Psoas muscle (tissue), 8 donors: ENCODE data around the gene CD2AP. TPM values are rescaled to one million over a fixed set of nuclear protein-coding genes. Genes with fewer than 3 reads are reported as not detected.

Experiments used
- ATAC-seq, 4 donors: fragments of 200-7000 bp; cut with Tn5 transposase; one replicate each; pipeline ENCODE4 v1.9.1; 2020; ENCODE audit warnings: moderate library complexity in 3 of 4, mild to moderate bottlenecking in 2 of 4
- DNase-seq, 2 donors: peaks; one replicate each; pipeline ENCODE4 v3.0.0-alpha.2; 2020
- H3K27ac ChIP-seq: fragments of 200-600 bp; one replicate; pipeline ENCODE4 v1.8.0; 2022
- H3K27me3 ChIP-seq, 3 donors: fragments of 200-600 bp in 1 of 3; one replicate each; pipeline versions ENCODE4 v1.6.1 to v1.8.0; 2013 to 2022; ENCODE audit warnings: low read length in 2 of 3, mild to moderate bottlenecking in 2 of 3, moderate library complexity in 1 of 3; ENCODE audit not compliant: insufficient read depth in 3 of 3
- H3K36me3 ChIP-seq, 2 donors: fragments of 200-600 bp in 1 of 2; one replicate each; pipeline versions ENCODE4 v1.6.1 to v1.8.0; 2013 to 2022; ENCODE audit warnings: low read depth in 1 of 2, mild to moderate bottlenecking in 1 of 2, moderate library complexity in 1 of 2; ENCODE audit not compliant: insufficient read depth in 1 of 2
- H3K4me1 ChIP-seq: fragments of 200-600 bp; one replicate; pipeline ENCODE4 v1.8.0; 2022
- H3K4me3 ChIP-seq: fragments of 200-600 bp; one replicate; pipeline ENCODE4 v1.8.0; 2022; ENCODE audit warnings: mild to moderate bottlenecking
- H3K9me3 ChIP-seq: fragments of 200-600 bp; one replicate; pipeline ENCODE4 v1.8.0; 2022
- WGBS, 3 donors: extraction: QIAGEN DNeasy Blood & Tissue Kit; methylation state at CpG; one replicate each; pipeline versions ENCODE4 v1.1.6 to v1.1.7; 2013; 5-methylcytosine and 5-hydroxymethylcytosine counted together
- intact Hi-C, 2 donors: fragments of 100-400 bp; cut with DNase I; formaldehyde crosslinking; loops; one replicate each; pipeline versions ENCODE4 v1.11.0 to v1.14.2; 2022
- polyA plus RNA-seq, 3 donors: library from polyadenylated mRNA; stranded (reverse); fragments of 200-250 nt; gene quantifications; one replicate each; pipeline ENCODE4 v1.2.3, GENCODE V29; 2013
- total RNA-seq, 4 donors: library from RNA; stranded (reverse); fragmentation: NEBNext Ultra II Directional in 2 of 4; extraction: Animal tissue kit (Norgen Biotek cat#: 25700) in 2 of 4; gene quantifications; one replicate each; pipeline versions ENCODE4 v1.2.1 to v1.2.4, GENCODE V29; 2021 to 2023
- TF ChIP-seq, protein P1 (sequence below): fragments of 200-600 bp; IDR thresholded peaks from one replicate; pipeline ENCODE4 v1.8.0; 2022; ENCODE audit warnings: antibody characterized with exemption
- donor health status: healthy with polysubstance abuse.
- donor health status: DM: no; HTN: no; CAD: no; lungs with moderate emphysema.
- donor health status: Bipolar disorder and iron deficiency.
- donor health status: healthy.
- donor health status: DM: yes; HTN: yes; CAD: no.
- donor health status: DM: no; HTN: no; CAD: no.
- donor health status: DM: no; HTN: no; CAD: no.
- donor health status: DM: yes; HTN: yes; CAD: no.

The CD2AP gene
- total and polyA plus RNA-seq, 7 donors = 3.4 to 11.7 (median 8.3) TPM

DNA sequence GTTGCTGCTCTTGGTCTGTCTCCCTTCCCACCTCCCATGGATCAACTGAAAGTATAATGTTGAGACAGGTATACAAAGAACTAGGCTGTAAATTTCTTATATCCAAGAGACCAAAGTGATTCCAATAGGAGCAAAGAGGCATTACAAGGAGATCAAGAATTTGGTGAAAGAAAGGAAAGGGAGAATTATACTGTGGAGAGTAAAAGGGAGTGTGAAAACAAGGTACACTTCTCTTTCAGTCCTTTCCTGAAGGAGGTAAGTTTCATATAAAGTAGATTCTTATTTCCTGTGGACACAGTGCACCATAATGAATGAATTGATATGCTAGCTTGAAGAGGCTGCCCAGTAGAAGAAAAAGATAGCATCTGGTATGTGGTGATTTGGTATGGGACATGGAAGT is 49.7 kb downstream of the CD2AP start:
- DNase-seq (no peak), ATAC-seq (no peak)
- Histone ChIP-seq H3K36me3 (no peaks in the 10 kb centered on the region), H3K9me3 (no peaks in the 10 kb centered on the region), H3K4me1 (no peaks in the 10 kb centered on the region), H3K27ac (no peak overlapping the region), H3K27me3 (no peaks in the 10 kb centered on the region), H3K4me3 (no peak overlapping the region)
- TF ChIP-seq, protein P1, sequence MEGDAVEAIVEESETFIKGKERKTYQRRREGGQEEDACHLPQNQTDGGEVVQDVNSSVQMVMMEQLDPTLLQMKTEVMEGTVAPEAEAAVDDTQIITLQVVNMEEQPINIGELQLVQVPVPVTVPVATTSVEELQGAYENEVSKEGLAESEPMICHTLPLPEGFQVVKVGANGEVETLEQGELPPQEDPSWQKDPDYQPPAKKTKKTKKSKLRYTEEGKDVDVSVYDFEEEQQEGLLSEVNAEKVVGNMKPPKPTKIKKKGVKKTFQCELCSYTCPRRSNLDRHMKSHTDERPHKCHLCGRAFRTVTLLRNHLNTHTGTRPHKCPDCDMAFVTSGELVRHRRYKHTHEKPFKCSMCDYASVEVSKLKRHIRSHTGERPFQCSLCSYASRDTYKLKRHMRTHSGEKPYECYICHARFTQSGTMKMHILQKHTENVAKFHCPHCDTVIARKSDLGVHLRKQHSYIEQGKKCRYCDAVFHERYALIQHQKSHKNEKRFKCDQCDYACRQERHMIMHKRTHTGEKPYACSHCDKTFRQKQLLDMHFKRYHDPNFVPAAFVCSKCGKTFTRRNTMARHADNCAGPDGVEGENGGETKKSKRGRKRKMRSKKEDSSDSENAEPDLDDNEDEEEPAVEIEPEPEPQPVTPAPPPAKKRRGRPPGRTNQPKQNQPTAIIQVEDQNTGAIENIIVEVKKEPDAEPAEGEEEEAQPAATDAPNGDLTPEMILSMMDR = no peak
- intact Hi-C loops = no loop called here

GRCh38 chr6:47529734-47530133 is 52.1 kb downstream of the CD2AP start:
- TF ChIP-seq, protein P1 = no peak
- WGBS, 3 donors = 59 to 80% (median 62%) methylated on average over 5 of the region's 5 CpGs
- DNase-seq (no peak), ATAC-seq (no peak)
- intact Hi-C loops = no loop called here
- H3K4me3 ChIP-seq = no peak overlapping the region
- no peaks in the 10 kb centered on the region for H3K27me3 ChIP-seq
- H3K9me3 ChIP-seq = no peaks in the 10 kb centered on the region
- H3K27ac ChIP-seq = no peak overlapping the region
- no peaks in the 10 kb centered on the region for H3K4me1 ChIP-seq
- peaks cover 0 to 11% of the 10 kb centered on the region in 2 donors for H3K36me3 ChIP-seq

GRCh38 chr6:47532981-47533585 is 55.5 kb downstream of the CD2AP start:
- WGBS, 3 donors = 95 to 97% (median 95%) methylated on average over 1 of the region's 1 CpG
- Histone ChIP-seq H3K9me3 (no peaks in the 10 kb centered on the region), H3K4me1 (peaks cover 14% of the 10 kb centered on the region), H3K4me3 (no peak overlapping the region), H3K27ac (no peak overlapping the region), H3K36me3 (peaks cover 0 to 11% of the 10 kb centered on the region in 2 donors), H3K27me3 (no peaks in the 10 kb centered on the region)
- ATAC-seq (no peak), DNase-seq (no peak)
- TF ChIP-seq, protein P1 = no peak
- intact Hi-C loops = no loop called here

DNA sequence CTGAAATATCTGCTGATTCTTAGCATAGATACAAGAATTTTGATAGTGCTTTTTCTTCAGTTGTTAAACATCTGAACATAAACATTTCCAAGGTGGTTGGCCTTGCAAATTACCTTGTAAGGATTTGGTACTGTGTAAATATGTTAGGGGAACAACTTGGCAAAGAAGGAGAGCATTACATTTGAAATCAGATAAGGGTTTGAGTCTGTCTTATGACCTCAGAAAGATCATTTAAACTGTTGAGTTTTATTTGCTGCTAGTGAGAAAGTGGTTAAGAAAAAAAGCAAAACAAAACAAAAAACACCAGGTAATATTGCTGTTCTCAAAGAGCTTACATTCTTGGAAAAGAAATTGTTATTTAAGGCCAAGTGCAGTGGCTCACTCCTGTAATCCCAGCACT is 56.5 kb downstream of the CD2AP start:
- TF ChIP-seq, protein P1 = no peak
- ATAC-seq (no peak), DNase-seq (no peak)
- peaks cover 0 to 11% of the 10 kb centered on the region in 2 donors for H3K36me3 ChIP-seq
- H3K27me3 ChIP-seq = no peaks in the 10 kb centered on the region
- H3K27ac ChIP-seq = no peak overlapping the region
- no peaks in the 10 kb centered on the region for H3K9me3 ChIP-seq
- intact Hi-C loops = no loop called here
- H3K4me3 ChIP-seq = no peak overlapping the region
- H3K4me1 ChIP-seq = peaks cover 14% of the 10 kb centered on the region
